HepG2 (cell line): ENCODE measurements around the gene TIMM10. TPM values are rescaled to one million over a fixed set of nuclear protein-coding genes. Genes with fewer than 3 reads are reported as not detected.
A peak's percentile ranks its signal among the peaks of the same experiment; 100 is the strongest.

Experiments
- ARID5B ChIP-seq: IDR thresholded peaks from 2 replicates; pipeline ENCODE4 v1.4.0; 2020; ENCODE audit warnings: mild to moderate bottlenecking, missing genetic modification reagents
- BCL6 ChIP-seq: IDR thresholded peaks from 2 replicates; pipeline ENCODE4 v1.6.1; 2016; ENCODE audit warnings: missing genetic modification reagents, missing compliant biosample characterization
- CCAR2 ChIP-seq: fragments of 200-400 bp; formaldehyde crosslinking; optimal IDR thresholded peaks from 2 replicates; pipeline ENCODE3; 2018; ENCODE audit warnings: low read depth, mild to moderate bottlenecking, low read length, moderate library complexity
- CCDC6 ChIP-seq: sonication (generic); formaldehyde crosslinking; IDR thresholded peaks from 2 replicates; pipeline ENCODE4 v1.8.1; 2022; ENCODE audit warnings: mild to moderate bottlenecking, missing genetic modification reagents, moderate library complexity
- FLYWCH1 ChIP-seq: sonication (generic); formaldehyde crosslinking; IDR thresholded peaks from 2 replicates; pipeline ENCODE4 v1.8.1; 2023; ENCODE audit warnings: mild to moderate bottlenecking, missing genetic modification reagents
- HNF4A ChIP-seq: sonication (generic); formaldehyde crosslinking; IDR thresholded peaks from 2 replicates; pipeline ENCODE4 v1.4.0; 2020; ENCODE audit warnings: missing genetic modification reagents
- HNF4G ChIP-seq, 2 experiments: sonication (generic) in 1 of 2; formaldehyde crosslinking in 1 of 2; IDR thresholded peaks; 2 replicates each; pipeline versions ENCODE4 v1.4.0 to v1.6.1; 2011 to 2020; ENCODE audit warnings: borderline replicate concordance in 2 of 2, low read depth in 2 of 2, mild to moderate bottlenecking in 2 of 2, low read length in 1 of 2, missing genetic modification reagents in 1 of 2, moderate library complexity in 1 of 2
- KDM1A ChIP-seq: IDR thresholded peaks from 2 replicates; pipeline ENCODE4 v1.6.1; 2016; ENCODE audit warnings: missing compliant biosample characterization
- NFRKB ChIP-seq: fragments of 450-650 bp; IDR thresholded peaks from 2 replicates; pipeline ENCODE4 v1.6.1; 2017
- PAXIP1 ChIP-seq: sonication (generic); formaldehyde crosslinking; conservative IDR thresholded peaks from 2 replicates; pipeline ENCODE4 v1.4.0; 2020; ENCODE audit warnings: mild to moderate bottlenecking, missing genetic modification reagents, moderate library complexity
- SALL1 ChIP-seq: sonication (generic); formaldehyde crosslinking; IDR thresholded peaks from 2 replicates; pipeline ENCODE4 v1.8.0; 2022; ENCODE audit warnings: mild to moderate bottlenecking, missing genetic modification reagents
- SOX5 ChIP-seq: IDR thresholded peaks from 2 replicates; pipeline ENCODE4 v1.6.1; 2016; ENCODE audit warnings: borderline replicate concordance
- SRSF1 ChIP-seq: fragments of 200-400 bp; formaldehyde crosslinking; optimal IDR thresholded peaks from 2 replicates; pipeline ENCODE3; 2017; ENCODE audit warnings: mild to moderate bottlenecking, low read depth, low read length, moderate library complexity
- TRIM24 ChIP-seq: sonication (generic); formaldehyde crosslinking; IDR thresholded peaks from 2 replicates; pipeline ENCODE4 v1.8.0; 2022; ENCODE audit warnings: mild to moderate bottlenecking, missing genetic modification reagents
- ZBTB2 ChIP-seq: sonication (generic); formaldehyde crosslinking; IDR thresholded peaks from 2 replicates; pipeline ENCODE4 v1.8.0; 2022; ENCODE audit warnings: low read depth, missing genetic modification reagents
- ZMYM3 ChIP-seq: sonication (generic); formaldehyde crosslinking; IDR thresholded peaks from 2 replicates; pipeline ENCODE4 v1.5.1; 2020; ENCODE audit warnings: mild to moderate bottlenecking, missing genetic modification reagents
- ZNF224 ChIP-seq: sonication (generic); formaldehyde crosslinking; IDR thresholded peaks from 2 replicates; pipeline ENCODE4 v1.5.0; 2020; ENCODE audit warnings: mild to moderate bottlenecking, missing genetic modification reagents
- ZNF282 ChIP-seq: fragments of 450-650 bp; IDR thresholded peaks from 2 replicates; pipeline ENCODE4 v1.6.1; 2018; ENCODE audit not compliant: partially characterized antibody
- ZNF446 ChIP-seq: sonication (generic); formaldehyde crosslinking; IDR thresholded peaks from 2 replicates; pipeline ENCODE4 v1.5.0; 2020; ENCODE audit warnings: mild to moderate bottlenecking, missing genetic modification reagents
- ZNF496 ChIP-seq: sonication (generic); formaldehyde crosslinking; IDR thresholded peaks from 2 replicates; pipeline ENCODE4 v1.8.1; 2023; ENCODE audit warnings: mild to moderate bottlenecking, moderate library complexity, missing genetic modification reagents; ENCODE audit not compliant: insufficient replicate concordance
- ZNF530 ChIP-seq: sonication (generic); formaldehyde crosslinking; IDR thresholded peaks from 2 replicates; pipeline ENCODE4 v1.5.0; 2020; ENCODE audit warnings: low read depth, mild to moderate bottlenecking, missing genetic modification reagents
- ZNF616 ChIP-seq: sonication (generic); formaldehyde crosslinking; IDR thresholded peaks from 2 replicates; pipeline ENCODE4 v1.5.0; 2020; ENCODE audit warnings: low read depth, mild to moderate bottlenecking, missing genetic modification reagents
- polyA plus RNA-seq, 8 experiments: library from polyadenylated mRNA; depleted of rRNA in 3 of 8; stranded (reverse) in 7 of 8; unstranded in 1 of 8; fragments of >200 nt; fragmentation: Illumina TruSeq in 4 of 8; extraction: Trizol in 4 of 8; gene quantifications; 2 replicates each; pipeline versions ENCODE4 v1.2.1 to v1.2.3, GENCODE V29; 2011 to 2016; ENCODE audit warnings: low read depth in 4 of 8, missing spikeins in 1 of 8, mixed read lengths in 1 of 8; ENCODE audit not compliant: insufficient read depth in 1 of 8
- total RNA-seq, 5 experiments: library from RNA; depleted of rRNA; stranded (reverse); fragments of >200 nt; fragmentation: Illumina TruSeq; extraction: Trizol; gene quantifications; 2 replicates each; pipeline ENCODE4 v1.2.3, GENCODE V29; 2016; ENCODE audit warnings: low read depth in 1 of 5

TIMM10 gene
- total and polyA plus RNA-seq, 2 of the 13 experiments (the other 11 are each of a cell fraction or from before 2014, with no cell fraction given), result 67.8 to 82.2 TPM

GRCh38 chr11:57508341-57509170 lies 22.0 kb downstream of the TIMM10 start (continued):
- 0 out of 2 replicates have a peak, but pooled peaks have one; percentile 15 for TF ChIP-seq ARID5B (CRISPR knock-in tag)
- TF ChIP-seq ZNF530 (CRISPR knock-in tag), result no peak
- TF ChIP-seq SOX5 (CRISPR knock-in tag), result no peak
- TF ChIP-seq SRSF1, result no peak
- no peak for TF ChIP-seq ZNF282
- TF ChIP-seq NFRKB, result no peak
- TF ChIP-seq TRIM24 (CRISPR knock-in tag), result no peak
- peak; percentile 80 for TF ChIP-seq HNF4A (CRISPR knock-in tag)
- TF ChIP-seq CCAR2, result no peak
- TF ChIP-seq ZNF616 (CRISPR knock-in tag), result no peak
- TF ChIP-seq ZNF446 (CRISPR knock-in tag), result no peak
- TF ChIP-seq ZNF496 (CRISPR knock-in tag), result no peak
- TF ChIP-seq ZNF224, result no peak
- TF ChIP-seq ZBTB2 (CRISPR knock-in tag), result no peak
- 0 out of 2 replicates have a peak, but pooled peaks have one; percentile 22 for TF ChIP-seq PAXIP1 (CRISPR knock-in tag)
- no peak for TF ChIP-seq KDM1A (CRISPR knock-in tag)
- no peak for TF ChIP-seq BCL6
- TF ChIP-seq FLYWCH1 (CRISPR knock-in tag), result no peak
- TF ChIP-seq SALL1, result 0 out of 2 replicates have a peak, but pooled peaks have one; percentile 13
- TF ChIP-seq CCDC6 (CRISPR knock-in tag), result no peak
- TF ChIP-seq HNF4G (IDR thresholded peaks at IDR 0.05; ENCODE audit: borderline replicate concordance, low read depth, low read length), result no peak
- TF ChIP-seq HNF4G (CRISPR knock-in tag; IDR thresholded peaks at IDR 0.05; ENCODE audit: borderline replicate concordance, low read depth), result no peak
- no peak for TF ChIP-seq ZMYM3
